BE2C (cell line): ENCODE results near the gene DYNLRB2.

Experiments used
- DNase-seq: peaks from one replicate; pipeline ENCODE4 v3.0.0-alpha.2; 2020
- H3K27me3 ChIP-seq: fragments of 250-450 bp; sonication (Bioruptor Pico); 2 replicates; pipeline ENCODE4 v1.5.1; 2020; ENCODE audit warnings: mild to moderate bottlenecking
- H3K36me3 ChIP-seq: fragments of 250-450 bp; sonication (Bioruptor Pico); 2 replicates; pipeline ENCODE4 v1.5.1; 2020; ENCODE audit warnings: mild to moderate bottlenecking
- H3K4me1 ChIP-seq: fragments of 250-450 bp; sonication (Bioruptor Pico); 2 replicates; pipeline ENCODE4 v1.5.1; 2020
- H3K4me3 ChIP-seq: 2 replicates; pipeline ENCODE4 v1.5.1; 2011; ENCODE audit warnings: low read depth, low read length
- H3K9me3 ChIP-seq: fragments of 250-450 bp; sonication (Bioruptor Pico); 2 replicates; pipeline ENCODE4 v1.5.1; 2020
- CTCF ChIP-seq: IDR thresholded peaks from 2 replicates; pipeline ENCODE4 v1.5.1; 2012; ENCODE audit warnings: mild to moderate bottlenecking, low read depth, low read length

Gene DYNLRB2

DNA sequence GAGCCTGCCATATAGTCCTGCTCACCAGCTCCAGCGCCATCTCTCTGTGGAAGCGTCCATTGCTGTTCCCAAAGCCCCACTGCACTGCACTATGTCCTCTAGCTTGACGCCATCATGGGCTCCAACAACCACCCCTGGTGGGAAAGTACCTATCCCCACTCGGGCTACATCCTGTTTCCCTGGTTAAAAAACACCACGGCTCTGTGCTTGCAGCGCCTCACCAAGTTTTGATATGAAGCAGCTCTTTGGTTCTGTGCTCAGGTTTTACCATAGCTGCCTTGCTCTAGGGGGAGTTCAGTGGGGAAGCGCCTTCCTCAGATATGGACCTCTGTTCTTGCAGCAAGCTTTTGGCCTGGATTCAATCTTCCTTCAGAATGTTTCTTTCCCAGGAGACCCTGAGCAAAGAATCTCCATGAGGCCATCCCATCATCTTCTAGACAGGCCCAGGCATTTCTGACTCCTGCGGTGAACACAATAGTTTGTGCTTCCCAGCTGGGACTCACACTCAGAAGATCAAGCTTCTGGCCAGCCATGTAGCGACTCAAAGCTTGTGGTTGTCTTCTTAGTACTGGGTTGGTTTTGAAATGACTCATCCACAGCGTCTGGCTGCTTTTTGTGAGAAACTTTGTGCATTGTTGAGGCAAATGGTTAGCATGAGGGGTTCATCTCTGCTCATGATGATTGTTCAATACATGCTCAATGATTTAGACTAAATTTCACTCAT, 39.5 kb downstream of the DYNLRB2 start:
- Histone ChIP-seq H3K36me3 (no peaks in the 10 kb centered on the region), H3K9me3 (no peaks in the 10 kb centered on the region; the same call in 1 of the 2 replicates), H3K27me3 (no peaks in the 10 kb centered on the region), H3K4me1 (no peaks in the 10 kb centered on the region), H3K4me3 (no peak overlapping the region)
- DNase-seq = no peak
- no peak for TF ChIP-seq CTCF

GRCh38 chr16:80583466-80583865, 42.7 kb downstream of the DYNLRB2 start:
- DNase-seq = no peak
- H3K4me1 ChIP-seq = no peaks in the 10 kb centered on the region
- no peaks in the 10 kb centered on the region; the same call in 1 of the 2 replicates for H3K9me3 ChIP-seq
- H3K36me3 ChIP-seq = no peaks in the 10 kb centered on the region
- no peak overlapping the region for H3K4me3 ChIP-seq
- no peak for TF ChIP-seq CTCF
- no peaks in the 10 kb centered on the region for H3K27me3 ChIP-seq

DNA sequence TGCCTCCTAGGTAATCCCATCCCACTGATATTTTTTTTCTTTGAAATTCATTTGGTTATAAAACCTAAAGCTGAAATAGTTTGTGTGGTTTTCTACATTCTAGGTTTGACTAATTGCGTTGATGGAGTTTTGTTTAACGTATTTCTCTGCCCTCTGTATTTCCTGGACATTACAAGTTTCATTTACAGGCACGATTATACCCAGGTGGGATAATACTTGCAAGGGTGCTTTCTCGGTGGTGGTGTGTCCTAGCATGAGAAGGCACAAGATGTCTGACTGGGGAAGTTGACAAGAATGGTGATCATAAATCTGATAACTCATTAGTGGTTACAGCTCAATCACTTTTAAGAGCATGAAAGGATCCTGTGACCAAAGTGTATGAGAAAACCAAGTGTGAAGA, 45.0 kb downstream of the DYNLRB2 start:
- no peak for TF ChIP-seq CTCF
- DNase-seq = no peak
- Histone ChIP-seq H3K9me3 (no peaks in the 10 kb centered on the region; the same call in 1 of the 2 replicates), H3K36me3 (no peaks in the 10 kb centered on the region), H3K4me3 (no peak overlapping the region), H3K27me3 (no peaks in the 10 kb centered on the region), H3K4me1 (no peaks in the 10 kb centered on the region)

DNA sequence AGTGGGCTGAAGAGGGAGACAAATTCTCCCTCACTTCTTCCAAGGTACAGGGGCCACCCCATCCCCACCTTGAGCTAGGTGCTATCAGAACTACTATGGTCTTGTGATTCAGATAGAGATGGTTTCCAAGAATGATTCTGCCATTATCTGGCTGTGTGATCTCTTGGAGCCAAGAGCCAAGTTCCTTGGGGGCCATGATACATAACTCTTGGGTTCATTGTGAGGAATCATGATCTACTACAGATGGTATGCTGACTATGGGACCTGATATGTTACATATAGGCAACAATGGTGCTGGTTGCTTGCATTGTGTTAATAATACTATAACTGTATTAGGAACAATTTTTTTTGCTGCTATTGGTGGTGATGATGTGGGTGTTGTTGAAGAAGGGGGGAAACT, 45.7 kb downstream of the DYNLRB2 start:
- Histone ChIP-seq H3K27me3 (no peaks in the 10 kb centered on the region), H3K4me1 (no peaks in the 10 kb centered on the region), H3K9me3 (no peaks in the 10 kb centered on the region; the same call in 1 of the 2 replicates), H3K36me3 (no peaks in the 10 kb centered on the region), H3K4me3 (no peak overlapping the region)
- no peak for TF ChIP-seq CTCF
- no peak for DNase-seq

- H3K9me3 ChIP-seq = no peaks in the 10 kb centered on the region
- H3K4me3 ChIP-seq = no peak overlapping the region
- no peaks in the 10 kb centered on the region for H3K27me3 ChIP-seq
- no peaks in the 10 kb centered on the region for H3K36me3 ChIP-seq
- TF ChIP-seq CTCF = no peak
- H3K4me1 ChIP-seq = no peaks in the 10 kb centered on the region
- DNase-seq = no peak
These were observed 46.3 kb downstream of the DYNLRB2 start for GRCh38 chr16:80587071-80587470.

DNA sequence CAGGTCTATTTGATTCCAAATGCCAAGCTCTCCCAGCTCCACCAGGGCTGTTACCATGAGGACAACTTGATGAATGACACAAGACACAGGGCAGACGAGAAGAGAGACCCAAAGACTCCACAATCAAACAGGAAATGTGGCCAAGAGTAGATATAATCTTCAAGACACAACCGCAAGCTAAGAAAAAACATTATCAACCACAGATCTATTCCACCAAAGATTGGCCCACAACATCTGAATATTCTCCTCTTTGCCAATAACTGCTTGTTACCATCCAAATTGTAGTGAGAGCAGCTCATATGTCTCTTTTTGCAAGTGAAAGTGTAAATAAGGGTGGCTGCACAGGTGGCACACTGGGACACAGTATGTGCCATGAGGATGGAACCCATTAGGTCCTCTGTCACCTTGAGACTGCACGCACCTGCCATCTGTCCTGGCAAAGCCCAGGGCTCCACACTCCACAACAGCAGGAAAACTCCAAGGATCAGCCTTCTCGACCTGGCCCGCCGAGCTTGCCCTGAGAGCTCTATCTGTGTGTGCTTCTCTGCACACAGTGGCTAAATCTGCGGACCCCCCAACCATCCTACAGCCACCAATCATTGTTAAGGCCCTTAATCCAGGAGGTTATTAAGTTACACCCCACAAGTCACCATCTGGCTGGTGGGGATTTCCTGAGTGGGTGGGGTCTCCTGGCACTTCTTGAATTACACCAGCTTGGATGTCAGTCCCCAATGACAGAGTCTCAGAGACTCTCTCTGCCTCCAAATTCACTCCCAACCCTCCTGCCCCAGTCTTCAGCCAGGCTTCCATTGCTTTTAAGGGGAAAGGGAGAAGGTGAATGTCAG, 50.5 kb downstream of the DYNLRB2 start:
- Histone ChIP-seq H3K9me3 (no peaks in the 10 kb centered on the region), H3K36me3 (no peaks in the 10 kb centered on the region), H3K4me1 (no peaks in the 10 kb centered on the region), H3K27me3 (no peaks in the 10 kb centered on the region), H3K4me3 (no peak overlapping the region)
- TF ChIP-seq CTCF = no peak
- DNase-seq = no peak
